ENCODE measurements around the gene SLC29A2. TPM values are rescaled to one million over a fixed set of nuclear protein-coding genes. Genes with fewer than 3 reads are reported as not detected.

The SLC29A2 gene
- total RNA-seq, 1 experiment from 2014 or later, result 30.3 TPM

DNA sequence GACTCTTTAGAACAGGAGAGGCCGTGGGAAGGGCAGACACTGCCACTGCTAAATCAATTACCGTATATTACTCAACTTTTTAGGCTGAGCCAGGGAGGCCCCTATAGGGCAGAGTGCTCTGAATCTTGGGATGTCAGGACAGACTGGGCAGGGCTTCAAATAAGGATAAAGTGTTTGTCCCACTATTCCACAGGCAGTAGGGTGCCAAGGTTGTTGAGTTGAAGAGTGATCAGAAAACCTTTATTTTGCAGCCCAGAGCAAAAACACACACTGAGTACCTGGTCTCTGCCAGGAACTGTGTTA is 22.5 kb downstream of the SLC29A2 start:
- Mint-ChIP-seq H3K9me3 (ENCODE audit: unreplicated experiment) (no peaks in the 10 kb centered on the region), H3K4me3 (ENCODE audit: unreplicated experiment) (peak overlapping the region; percentile 86), H3K27me3 (ENCODE audit: insufficient read depth, unreplicated experiment) (peaks cover 4% of the 10 kb centered on the region), H3K4me1 (ENCODE audit: low read depth, unreplicated experiment) (peaks cover 56% of the 10 kb centered on the region), H3K27ac (ENCODE audit: unreplicated experiment) (peak overlapping the region; percentile 95), H3K36me3 (ENCODE audit: insufficient read depth, unreplicated experiment) (peaks cover 65% of the 10 kb centered on the region)
- POLR2A ChIA-PET, result no interaction called here
- Histone ChIP-seq H3K27me3 (replicated peaks; ENCODE audit: control insufficient read depth, insufficient read depth, low read length) (no peaks in the 10 kb centered on the region), H3K9me3 (no peaks in the 10 kb centered on the region), H3K4me1 (peaks cover 58% of the 10 kb centered on the region), H3K4me3 (ENCODE audit: low read depth, low read length) (peak overlapping the region; percentile 0; the same call in 1 of the 2 replicates), H3K36me3 (ENCODE audit: control insufficient read depth, insufficient read depth, low read length) (0 out of 2 replicates have a peak, but pooled peaks cover 3% of the 10 kb centered on the region)
- CTCF ChIA-PET, result interaction anchor here (0.6 kb wide), 1 partner anchor 746 kb away, joined by 3 read pairs; no protein-coding TSS in a partner anchor
- intact Hi-C loops (cut with micrococcal nuclease; ENCODE audit: unreplicated experiment), result no loop called here
- BruUV-seq (replicated peaks), result no TSS peak
- DNase-seq, result no peak
- TF ChIP-seq, protein P1, sequence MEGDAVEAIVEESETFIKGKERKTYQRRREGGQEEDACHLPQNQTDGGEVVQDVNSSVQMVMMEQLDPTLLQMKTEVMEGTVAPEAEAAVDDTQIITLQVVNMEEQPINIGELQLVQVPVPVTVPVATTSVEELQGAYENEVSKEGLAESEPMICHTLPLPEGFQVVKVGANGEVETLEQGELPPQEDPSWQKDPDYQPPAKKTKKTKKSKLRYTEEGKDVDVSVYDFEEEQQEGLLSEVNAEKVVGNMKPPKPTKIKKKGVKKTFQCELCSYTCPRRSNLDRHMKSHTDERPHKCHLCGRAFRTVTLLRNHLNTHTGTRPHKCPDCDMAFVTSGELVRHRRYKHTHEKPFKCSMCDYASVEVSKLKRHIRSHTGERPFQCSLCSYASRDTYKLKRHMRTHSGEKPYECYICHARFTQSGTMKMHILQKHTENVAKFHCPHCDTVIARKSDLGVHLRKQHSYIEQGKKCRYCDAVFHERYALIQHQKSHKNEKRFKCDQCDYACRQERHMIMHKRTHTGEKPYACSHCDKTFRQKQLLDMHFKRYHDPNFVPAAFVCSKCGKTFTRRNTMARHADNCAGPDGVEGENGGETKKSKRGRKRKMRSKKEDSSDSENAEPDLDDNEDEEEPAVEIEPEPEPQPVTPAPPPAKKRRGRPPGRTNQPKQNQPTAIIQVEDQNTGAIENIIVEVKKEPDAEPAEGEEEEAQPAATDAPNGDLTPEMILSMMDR (IDR thresholded peaks at IDR 0.05; ENCODE audit: insufficient read depth in 1 of 2, low read depth in 1 of 2, low read length in 1 of 2, severe bottlenecking in 1 of 2, unreplicated experiment in 1 of 2), result no peak

DNA sequence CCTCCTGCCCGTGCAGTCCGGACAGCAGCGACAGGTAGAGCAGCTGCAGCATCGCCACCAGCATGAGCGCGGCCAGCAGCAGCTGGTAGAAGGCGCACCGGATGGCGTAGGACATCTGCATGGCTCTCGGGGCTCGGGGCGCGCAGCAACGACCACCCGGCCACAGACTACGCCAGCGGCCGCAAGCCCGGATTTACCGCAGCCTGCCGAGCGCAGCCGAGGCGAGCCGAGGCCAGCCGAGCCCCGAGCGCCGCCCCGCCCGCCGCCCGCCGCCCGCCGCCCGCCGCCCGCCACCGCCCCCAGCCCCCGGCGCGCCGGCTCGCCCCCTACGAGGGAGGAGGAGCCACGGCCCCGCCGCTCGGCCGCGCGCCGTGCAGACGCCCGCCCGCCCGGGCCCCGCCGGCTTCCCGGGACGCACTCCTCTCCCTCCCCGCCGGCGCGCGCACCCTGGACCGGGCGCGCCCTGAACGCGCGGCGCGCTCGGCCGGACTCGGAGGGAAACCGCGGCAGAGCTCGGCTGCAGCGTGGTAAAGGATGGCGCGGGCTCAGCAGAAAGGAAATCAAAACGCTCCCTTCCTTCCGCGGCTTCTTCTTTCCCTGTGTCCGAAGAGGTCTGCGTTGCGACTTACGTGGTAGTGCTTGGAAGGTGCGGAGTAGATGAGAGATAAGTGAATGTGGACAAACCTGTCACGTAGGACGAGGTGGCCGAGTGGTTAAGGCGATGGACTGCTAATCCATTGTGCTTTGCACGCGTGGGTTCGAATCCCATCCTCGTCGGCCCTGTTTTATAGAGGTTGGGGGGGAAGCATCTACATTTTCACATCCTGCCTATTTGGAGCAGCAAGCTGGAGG is 23.9 kb downstream of the SLC29A2 start, which contains the start of gene B4GAT1:
TSS of gene B4GAT1 (minus strand) at position 205 of the 852 bp plus-strand sequence. CDS start at position 121, 84 bp downstream.
- H3K27ac Mint-ChIP-seq (ENCODE audit: unreplicated experiment), result peak within 1 kb of the TSS; percentile 95
- H3K4me1 ChIP-seq, result peaks cover 49% of the 10 kb centered on the region
- H3K9me3 ChIP-seq, result no peaks in the 10 kb centered on the region
- BruUV-seq (replicated peaks), result no TSS peak
- intact Hi-C loops (cut with micrococcal nuclease; ENCODE audit: unreplicated experiment), result no loop called here
- TF ChIP-seq, protein P1 (IDR thresholded peaks at IDR 0.05; ENCODE audit: insufficient read depth in 1 of 2, low read depth in 1 of 2, low read length in 1 of 2, severe bottlenecking in 1 of 2, unreplicated experiment in 1 of 2), result no peak
- H3K27me3 ChIP-seq (replicated peaks; ENCODE audit: control insufficient read depth, insufficient read depth, low read length), result no peaks in the 10 kb centered on the region
- no peaks in the 10 kb centered on the region for H3K9me3 Mint-ChIP-seq (ENCODE audit: unreplicated experiment)
- H3K36me3 Mint-ChIP-seq (ENCODE audit: insufficient read depth, unreplicated experiment), result peaks cover 60% of the 10 kb centered on the region
- peaks cover 4% of the 10 kb centered on the region for H3K27me3 Mint-ChIP-seq (ENCODE audit: insufficient read depth, unreplicated experiment)
- peak within 1 kb of the TSS; percentile 52 for H3K4me3 ChIP-seq (ENCODE audit: low read depth, low read length)
- ChIA-PET POLR2A (no interaction called here), CTCF (interaction anchor here (1.0 to 1.1 kb wide), 2 partner anchors 36 to 39 kb away, joined by 3 to 4 read pairs; no protein-coding TSS in a partner anchor)
- peak; percentile 89 to 90 for DNase-seq
- H3K4me3 Mint-ChIP-seq (ENCODE audit: unreplicated experiment), result peak within 1 kb of the TSS; percentile 86
- no peaks in the 10 kb centered on the region for H3K36me3 ChIP-seq (ENCODE audit: control insufficient read depth, insufficient read depth, low read length)
- peaks cover 51% of the 10 kb centered on the region for H3K4me1 Mint-ChIP-seq (ENCODE audit: low read depth, unreplicated experiment)

DNA sequence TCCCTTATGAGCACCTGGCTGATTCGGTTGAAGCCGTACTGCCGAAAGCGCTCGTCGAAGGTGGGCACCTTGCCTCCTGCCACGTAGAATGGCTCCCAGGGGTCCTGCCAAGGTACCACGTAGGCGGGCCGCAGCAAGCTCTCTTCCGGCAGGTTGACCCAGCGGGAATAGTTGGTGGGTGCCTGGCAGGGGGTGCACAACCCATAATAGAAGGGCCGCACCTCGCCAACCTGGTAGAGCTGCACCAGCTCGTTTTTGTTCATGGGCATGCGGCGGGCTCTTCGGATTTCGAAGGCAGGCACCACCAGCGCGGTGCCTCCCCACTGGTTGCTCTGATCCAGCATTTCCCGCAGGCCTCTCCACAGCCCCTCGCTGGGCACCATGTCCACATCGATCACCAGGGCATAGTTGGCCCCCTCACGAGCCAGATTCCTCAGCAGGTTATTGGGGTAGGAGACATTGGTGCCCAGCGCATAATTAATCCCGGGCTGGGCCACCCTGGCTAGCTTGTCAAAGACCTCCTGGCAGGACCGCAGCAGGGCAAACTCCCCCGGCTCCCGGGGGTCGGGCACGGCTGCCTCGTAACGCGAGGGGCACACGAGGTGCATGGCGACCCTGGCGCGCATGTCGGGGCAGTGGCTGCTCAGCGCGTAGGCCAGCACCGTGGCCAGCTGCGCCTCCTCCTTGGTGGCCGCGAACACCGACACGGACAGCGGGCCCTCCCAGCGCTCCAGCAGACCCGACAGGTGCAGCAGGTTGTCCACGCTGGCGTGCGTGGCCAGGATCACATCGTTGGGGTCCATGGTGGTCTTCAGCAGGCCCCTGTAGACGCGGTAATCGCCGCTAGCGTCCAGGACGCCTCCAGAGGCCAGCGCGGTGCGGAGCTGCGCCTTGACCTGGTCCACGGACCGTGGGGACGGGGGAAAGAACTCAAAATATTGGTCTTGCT is 24.8 kb downstream of the SLC29A2 start:
- peaks cover 4% of the 10 kb centered on the region for H3K27me3 Mint-ChIP-seq (ENCODE audit: insufficient read depth, unreplicated experiment)
- peaks cover 52% of the 10 kb centered on the region for H3K36me3 Mint-ChIP-seq (ENCODE audit: insufficient read depth, unreplicated experiment)
- H3K9me3 Mint-ChIP-seq (ENCODE audit: unreplicated experiment), result no peaks in the 10 kb centered on the region
- BruUV-seq (replicated peaks), result no TSS peak
- intact Hi-C loops (cut with micrococcal nuclease; ENCODE audit: unreplicated experiment), result no loop called here
- peak overlapping the region; percentile 95 for H3K27ac Mint-ChIP-seq (ENCODE audit: unreplicated experiment)
- ChIA-PET POLR2A (no interaction called here), CTCF (interaction anchor here (1.0 kb wide), 1 partner anchor 35 kb away, joined by 3 read pairs; no protein-coding TSS in a partner anchor)
- Histone ChIP-seq H3K4me3 (ENCODE audit: low read depth, low read length) (peak overlapping the region; percentile 52), H3K27me3 (replicated peaks; ENCODE audit: control insufficient read depth, insufficient read depth, low read length) (no peaks in the 10 kb centered on the region), H3K36me3 (ENCODE audit: control insufficient read depth, insufficient read depth, low read length) (peaks cover 2% of the 10 kb centered on the region), H3K4me1 (peaks cover 40% of the 10 kb centered on the region), H3K9me3 (no peaks in the 10 kb centered on the region)
- peaks cover 43% of the 10 kb centered on the region for H3K4me1 Mint-ChIP-seq (ENCODE audit: low read depth, unreplicated experiment)
- TF ChIP-seq, protein P1 (IDR thresholded peaks at IDR 0.05; ENCODE audit: insufficient read depth in 1 of 2, low read depth in 1 of 2, low read length in 1 of 2, severe bottlenecking in 1 of 2, unreplicated experiment in 1 of 2), result no peak
- DNase-seq, result no peak
- peak overlapping the region; percentile 86 for H3K4me3 Mint-ChIP-seq (ENCODE audit: unreplicated experiment)

Measured in Caco-2 (cell line).